ENCODE measurements around the gene ANGEL1. TPM values are rescaled to one million over a fixed set of nuclear protein-coding genes. Genes with fewer than 3 reads are reported as not detected.

Gene ANGEL1
- total RNA-seq, 4 donors from 2014 or later: 10.9 to 23.8 (median 17.4) TPM

DNA sequence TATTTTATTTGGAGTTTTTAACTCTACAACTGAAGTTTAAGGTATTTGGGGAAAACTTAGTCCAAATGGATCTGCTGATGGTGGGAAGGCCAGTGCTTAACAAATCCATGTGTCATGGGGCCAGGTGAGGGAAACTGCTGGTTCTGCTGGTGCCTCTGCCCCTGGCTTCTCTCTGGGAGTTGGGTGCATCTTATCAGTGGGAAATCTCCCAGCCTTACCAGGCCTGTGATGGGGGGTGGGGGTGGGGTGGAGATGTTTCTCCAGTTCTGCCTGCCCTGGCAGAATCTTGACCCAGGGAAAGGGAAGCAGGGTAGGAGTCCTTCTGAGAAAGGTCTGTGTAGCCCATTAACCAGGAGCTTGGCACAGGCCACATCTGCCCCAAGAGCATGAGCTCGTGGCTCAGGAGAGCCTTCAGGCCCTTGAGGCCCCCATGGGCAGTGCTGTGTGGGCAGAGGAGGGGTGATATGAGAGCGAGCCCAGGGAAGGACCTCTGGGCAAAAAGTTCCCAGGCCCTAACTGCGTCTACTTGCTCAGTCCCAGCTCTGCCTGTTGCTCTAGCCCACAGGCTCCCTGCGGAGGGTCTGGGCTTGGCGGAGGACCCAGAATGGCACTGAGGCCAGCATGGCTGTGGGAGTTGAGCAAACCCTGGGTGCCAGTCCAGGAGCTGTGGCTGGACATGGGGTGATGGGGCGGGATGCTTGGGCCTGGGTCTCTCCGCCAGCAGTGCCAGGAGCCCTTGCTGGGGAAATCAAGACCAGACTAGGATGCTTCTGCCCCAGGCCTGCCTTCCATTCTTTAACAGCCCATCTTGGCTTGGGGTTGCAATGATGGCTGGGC, 33.2 kb downstream of the ANGEL1 start:
- TF ChIP-seq, protein P1, sequence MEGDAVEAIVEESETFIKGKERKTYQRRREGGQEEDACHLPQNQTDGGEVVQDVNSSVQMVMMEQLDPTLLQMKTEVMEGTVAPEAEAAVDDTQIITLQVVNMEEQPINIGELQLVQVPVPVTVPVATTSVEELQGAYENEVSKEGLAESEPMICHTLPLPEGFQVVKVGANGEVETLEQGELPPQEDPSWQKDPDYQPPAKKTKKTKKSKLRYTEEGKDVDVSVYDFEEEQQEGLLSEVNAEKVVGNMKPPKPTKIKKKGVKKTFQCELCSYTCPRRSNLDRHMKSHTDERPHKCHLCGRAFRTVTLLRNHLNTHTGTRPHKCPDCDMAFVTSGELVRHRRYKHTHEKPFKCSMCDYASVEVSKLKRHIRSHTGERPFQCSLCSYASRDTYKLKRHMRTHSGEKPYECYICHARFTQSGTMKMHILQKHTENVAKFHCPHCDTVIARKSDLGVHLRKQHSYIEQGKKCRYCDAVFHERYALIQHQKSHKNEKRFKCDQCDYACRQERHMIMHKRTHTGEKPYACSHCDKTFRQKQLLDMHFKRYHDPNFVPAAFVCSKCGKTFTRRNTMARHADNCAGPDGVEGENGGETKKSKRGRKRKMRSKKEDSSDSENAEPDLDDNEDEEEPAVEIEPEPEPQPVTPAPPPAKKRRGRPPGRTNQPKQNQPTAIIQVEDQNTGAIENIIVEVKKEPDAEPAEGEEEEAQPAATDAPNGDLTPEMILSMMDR (IDR thresholded peaks at IDR 0.05; ENCODE audit: low read depth): no peak

GRCh38 chr14:76778546-76779215, 34.0 kb downstream of the ANGEL1 start:
- TF ChIP-seq, protein P1 (IDR thresholded peaks at IDR 0.05; ENCODE audit: low read depth): no peak

DNA sequence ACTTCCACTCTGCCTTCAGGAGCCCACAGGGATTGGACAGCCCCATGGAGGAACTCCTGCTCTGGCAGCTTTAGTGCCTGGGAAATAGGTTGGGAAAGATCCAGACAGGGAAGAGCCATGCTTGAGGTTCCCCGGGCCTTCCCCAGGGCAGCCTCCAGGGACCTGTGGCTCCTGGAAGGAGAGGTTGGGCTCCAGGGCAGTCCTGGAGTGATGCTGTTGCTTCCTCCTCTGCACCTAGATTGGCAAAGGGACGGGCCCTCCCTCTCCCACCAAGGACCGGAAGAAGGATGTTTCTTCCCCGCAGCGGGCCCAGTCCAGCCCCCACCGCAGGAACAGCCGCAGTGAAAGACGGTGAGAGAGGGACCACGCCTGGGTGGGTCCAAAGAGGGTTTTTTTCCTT, 35.0 kb downstream of the ANGEL1 start:
- TF ChIP-seq, protein P1 (IDR thresholded peaks at IDR 0.05; ENCODE audit: low read depth): no peak

- TF ChIP-seq, protein P1 (IDR thresholded peaks at IDR 0.05; ENCODE audit: low read depth): no peak
These were observed 36.0 kb downstream of the ANGEL1 start for GRCh38 chr14:76776428-76777251.

DNA sequence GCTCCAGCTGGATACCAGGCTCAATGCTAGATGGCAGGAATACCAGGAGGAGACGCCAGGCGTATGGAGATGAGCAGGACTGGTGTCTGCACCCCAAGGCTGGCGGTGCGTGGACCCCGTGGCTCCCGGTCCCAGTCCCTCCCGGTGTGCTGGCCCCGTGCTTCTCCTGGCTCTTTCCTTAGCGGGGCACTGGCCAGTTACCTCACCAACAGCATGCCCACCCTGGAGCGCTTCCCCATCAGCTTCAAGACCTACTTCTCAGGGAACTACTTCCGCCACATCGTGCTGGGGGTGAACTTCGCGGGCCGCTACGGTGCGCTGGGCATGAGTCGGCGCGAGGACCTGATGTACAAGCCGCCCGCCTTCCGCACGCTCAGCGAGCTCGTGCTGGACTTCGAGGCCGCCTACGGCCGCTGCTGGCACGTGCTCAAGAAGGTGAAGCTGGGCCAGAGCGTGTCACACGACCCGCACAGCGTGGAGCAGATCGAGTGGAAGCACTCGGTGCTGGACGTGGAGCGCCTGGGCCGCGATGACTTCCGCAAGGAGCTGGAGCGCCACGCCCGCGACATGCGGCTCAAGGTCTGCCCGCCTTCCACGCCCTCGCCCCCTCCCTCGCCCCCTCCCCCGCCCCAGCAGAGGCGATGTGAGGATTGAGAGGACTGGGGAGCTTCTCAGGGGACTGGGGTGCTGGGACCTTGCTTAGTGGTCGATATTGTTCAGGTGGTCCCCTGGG, 36.8 kb downstream of the ANGEL1 start:
- TF ChIP-seq, protein P1 (IDR thresholded peaks at IDR 0.05; ENCODE audit: low read depth): no peak

GRCh38 chr14:76774821-76775694, 37.6 kb downstream of the ANGEL1 start:
- TF ChIP-seq, protein P1 (IDR thresholded peaks at IDR 0.05; ENCODE audit: low read depth): no peak

Data from subcutaneous adipose tissue (tissue), 4 donors.